Measurements from ENCODE around the gene SBNO2.
A peak's percentile ranks its signal among the peaks of the same experiment; 100 is the strongest.

SBNO2 gene

DNA sequence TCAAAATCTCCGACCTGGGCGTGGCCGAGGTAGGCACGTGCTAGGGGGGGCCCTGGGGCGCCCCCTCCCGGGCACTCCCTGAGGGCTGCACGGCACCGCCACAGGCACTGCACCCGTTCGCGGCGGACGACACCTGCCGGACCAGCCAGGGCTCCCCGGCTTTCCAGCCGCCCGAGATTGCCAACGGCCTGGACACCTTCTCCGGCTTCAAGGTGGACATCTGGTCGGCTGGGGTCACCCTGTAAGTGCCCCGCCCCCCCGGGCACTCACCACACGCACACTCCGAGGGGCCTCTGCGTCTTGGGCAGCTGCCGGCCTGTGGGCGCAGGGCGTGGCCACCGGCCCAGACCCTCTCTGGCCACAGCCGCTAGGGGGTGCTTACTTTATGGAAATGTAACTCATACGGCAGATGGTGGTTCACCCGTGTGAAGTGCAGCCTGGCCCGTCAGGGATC lies 46.4 kb upstream of the SBNO2 start:
- Histone ChIP-seq H3K36me3 (ENCODE audit: control insufficient read depth in 4 of 4, insufficient read depth in 4 of 4, low read length in 3 of 4) (peaks cover 0 to 62% (median 41%) of the 10 kb centered on the region in 4 experiments), H3K4me3 (ENCODE audit: control insufficient read depth in 1 of 7, extremely low read depth in 1 of 7, insufficient read depth in 4 of 7, low read depth in 2 of 7, low read length in 6 of 7) (no peak overlapping the region), H3K9me3 (ENCODE audit: control extremely low read depth in 1 of 5, control insufficient read depth in 4 of 5, insufficient read depth in 2 of 5, low read depth in 1 of 5, low read length in 4 of 5) (no peaks in the 10 kb centered on the region), H3K27me3 (replicated peaks in 2 of 5; ENCODE audit: control insufficient read depth in 4 of 5, insufficient read depth in 5 of 5, low read length in 4 of 5) (no peaks in the 10 kb centered on the region), H3K27ac (ENCODE audit: insufficient read depth in 1 of 2, low read depth in 1 of 2, low read length in 2 of 2, poor library complexity in 1 of 2, severe bottlenecking in 2 of 2) (no peak overlapping the region), H3K4me1 (ENCODE audit: control extremely low read depth in 1 of 4, control insufficient read depth in 4 of 4, insufficient read depth in 4 of 4, low read length in 3 of 4) (peaks cover 0 to 4% (median 0%) of the 10 kb centered on the region in 4 experiments)
- POLR2A ChIA-PET, result no interaction called here
- WGBS (ENCODE audit: insufficient coverage), result 97% methylated on average over 32 of the region's 33 CpGs
- CTCF ChIA-PET, result interaction anchor here (0.9 to 4.6 kb wide), 8 partner anchors 8 to 218 kb away, joined by 3 to 33 read pairs (median 5); no protein-coding TSS in a partner anchor
- DNase-seq, result no peak

DNA sequence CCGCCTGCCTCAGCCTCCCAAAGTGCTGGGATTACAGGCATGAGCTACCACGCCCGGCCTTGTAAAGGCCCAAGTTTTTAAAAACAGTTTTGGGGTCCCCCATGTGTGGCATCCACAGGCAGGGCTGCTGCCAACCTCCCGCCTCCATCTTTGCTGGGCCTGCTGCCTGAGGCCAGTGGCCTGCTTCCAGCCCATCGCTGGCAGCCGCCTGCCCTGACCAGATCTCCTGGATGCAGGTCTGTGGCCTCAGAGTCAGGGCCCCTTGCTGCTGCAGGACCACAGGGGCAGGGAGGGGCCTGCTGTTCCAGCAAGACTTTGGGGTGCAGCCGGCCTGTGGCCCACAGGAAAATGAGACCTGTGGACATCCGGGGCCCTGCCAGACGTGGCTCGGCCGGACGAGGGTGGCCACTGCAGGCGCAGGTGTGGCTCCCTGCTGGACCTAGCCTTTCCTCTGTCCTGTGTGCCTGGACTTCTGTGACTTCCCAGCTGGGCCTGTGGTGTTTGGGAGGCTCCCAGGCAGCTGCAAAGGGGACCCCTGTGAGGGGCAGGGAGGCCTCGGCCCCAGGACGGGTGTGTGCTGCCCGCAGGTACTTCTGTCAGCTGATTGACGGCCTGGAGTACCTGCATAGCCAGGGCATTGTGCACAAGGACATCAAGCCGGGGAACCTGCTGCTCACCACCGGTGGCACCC lies 45.9 kb upstream of the SBNO2 start:
- H3K4me1 ChIP-seq (ENCODE audit: control extremely low read depth in 1 of 4, control insufficient read depth in 4 of 4, insufficient read depth in 4 of 4, low read length in 3 of 4), result peaks cover 0 to 8% (median 1%) of the 10 kb centered on the region in 4 experiments
- over 99% methylated on average over 19 of the region's 19 CpGs for WGBS (ENCODE audit: insufficient coverage)
- POLR2A ChIA-PET, result no interaction called here
- H3K9me3 ChIP-seq (ENCODE audit: control extremely low read depth in 1 of 5, control insufficient read depth in 4 of 5, insufficient read depth in 2 of 5, low read depth in 1 of 5, low read length in 4 of 5), result no peaks in the 10 kb centered on the region
- DNase-seq, result no peak
- no peaks in the 10 kb centered on the region for H3K27me3 ChIP-seq (replicated peaks in 2 of 5; ENCODE audit: control insufficient read depth in 4 of 5, insufficient read depth in 5 of 5, low read length in 4 of 5)
- H3K4me3 ChIP-seq (ENCODE audit: control insufficient read depth in 1 of 7, extremely low read depth in 1 of 7, insufficient read depth in 4 of 7, low read depth in 2 of 7, low read length in 6 of 7), result no peak overlapping the region
- no peak overlapping the region for H3K27ac ChIP-seq (ENCODE audit: insufficient read depth in 1 of 2, low read depth in 1 of 2, low read length in 2 of 2, poor library complexity in 1 of 2, severe bottlenecking in 2 of 2)
- H3K36me3 ChIP-seq (ENCODE audit: control insufficient read depth in 4 of 4, insufficient read depth in 4 of 4, low read length in 3 of 4), result peaks cover 0 to 60% (median 39%) of the 10 kb centered on the region in 4 experiments
- CTCF ChIA-PET, result interaction anchor here (1.0 to 4.6 kb wide), 6 partner anchors 8 to 107 kb away, joined by 3 to 33 read pairs (median 6); no protein-coding TSS in a partner anchor

GRCh38 chr19:1218751-1219567 lies 44.9 kb upstream of the SBNO2 start:
- H3K9me3 ChIP-seq (ENCODE audit: control extremely low read depth in 1 of 5, control insufficient read depth in 4 of 5, insufficient read depth in 2 of 5, low read depth in 1 of 5, low read length in 4 of 5), result no peaks in the 10 kb centered on the region
- H3K4me3 ChIP-seq (ENCODE audit: control insufficient read depth in 1 of 7, extremely low read depth in 1 of 7, insufficient read depth in 4 of 7, low read depth in 2 of 7, low read length in 6 of 7), result no peak overlapping the region
- DNase-seq, result no peak
- no peaks in the 10 kb centered on the region for H3K27me3 ChIP-seq (replicated peaks in 2 of 5; ENCODE audit: control insufficient read depth in 4 of 5, insufficient read depth in 5 of 5, low read length in 4 of 5)
- CTCF ChIA-PET, result interaction anchor here (0.8 to 3.9 kb wide), 7 partner anchors 16 to 106 kb away, joined by 3 to 16 read pairs (median 7); no protein-coding TSS in a partner anchor
- WGBS (ENCODE audit: insufficient coverage), result 94% methylated on average over 30 of the region's 37 CpGs
- peaks cover 0 to 52% (median 33%) of the 10 kb centered on the region in 4 experiments for H3K36me3 ChIP-seq (ENCODE audit: control insufficient read depth in 4 of 4, insufficient read depth in 4 of 4, low read length in 3 of 4)
- POLR2A ChIA-PET, result no interaction called here
- H3K27ac ChIP-seq (ENCODE audit: insufficient read depth in 1 of 2, low read depth in 1 of 2, low read length in 2 of 2, poor library complexity in 1 of 2, severe bottlenecking in 2 of 2), result peak overlapping the region in 1 of 2 experiments; percentile 64
- peaks cover 0 to 18% (median 10%) of the 10 kb centered on the region in 4 experiments for H3K4me1 ChIP-seq (ENCODE audit: control extremely low read depth in 1 of 4, control insufficient read depth in 4 of 4, insufficient read depth in 4 of 4, low read length in 3 of 4)

DNA sequence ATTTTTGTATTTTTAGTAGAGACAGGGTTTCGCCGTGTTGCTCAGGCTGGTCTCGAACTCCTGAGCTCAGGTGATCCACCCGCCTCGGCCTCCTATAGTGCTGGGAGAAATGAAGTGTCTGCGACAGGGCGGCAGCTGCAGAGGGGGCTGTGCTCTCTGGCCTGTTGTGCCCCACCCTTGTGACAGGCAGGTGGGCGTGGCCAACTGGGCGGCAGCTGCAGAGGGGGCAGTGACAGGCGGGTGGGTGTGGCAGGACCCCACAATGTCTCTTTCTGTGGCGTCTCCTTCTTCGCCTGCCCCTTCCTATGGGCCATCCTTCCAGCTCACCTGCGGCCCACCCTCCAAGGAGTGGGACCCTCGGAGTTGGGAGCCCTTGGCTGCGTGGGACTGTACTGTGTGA lies 43.3 kb upstream of the SBNO2 start:
- WGBS (ENCODE audit: insufficient coverage), result 95% methylated on average over 12 of the region's 15 CpGs
- no peak overlapping the region for H3K27ac ChIP-seq (ENCODE audit: insufficient read depth in 1 of 2, low read depth in 1 of 2, low read length in 2 of 2, poor library complexity in 1 of 2, severe bottlenecking in 2 of 2)
- ChIA-PET CTCF (interaction anchor here (0.7 to 3.9 kb wide), 12 partner anchors 14 to 137 kb away, joined by 3 to 16 read pairs (median 4); partner anchors contain the start of gene CBARP), POLR2A (no interaction called here)
- no peaks in the 10 kb centered on the region for H3K27me3 ChIP-seq (replicated peaks in 2 of 5; ENCODE audit: control insufficient read depth in 4 of 5, insufficient read depth in 5 of 5, low read length in 4 of 5)
- H3K36me3 ChIP-seq (ENCODE audit: control insufficient read depth in 4 of 4, insufficient read depth in 4 of 4, low read length in 3 of 4), result peaks cover 0 to 37% (median 22%) of the 10 kb centered on the region in 4 experiments
- no peak overlapping the region for H3K4me3 ChIP-seq (ENCODE audit: control insufficient read depth in 1 of 7, extremely low read depth in 1 of 7, insufficient read depth in 4 of 7, low read depth in 2 of 7, low read length in 6 of 7)
- H3K9me3 ChIP-seq (ENCODE audit: control extremely low read depth in 1 of 5, control insufficient read depth in 4 of 5, insufficient read depth in 2 of 5, low read depth in 1 of 5, low read length in 4 of 5), result no peaks in the 10 kb centered on the region
- peaks cover 0 to 28% (median 23%) of the 10 kb centered on the region in 4 experiments for H3K4me1 ChIP-seq (ENCODE audit: control extremely low read depth in 1 of 4, control insufficient read depth in 4 of 4, insufficient read depth in 4 of 4, low read length in 3 of 4)
- no peak for DNase-seq

DNA sequence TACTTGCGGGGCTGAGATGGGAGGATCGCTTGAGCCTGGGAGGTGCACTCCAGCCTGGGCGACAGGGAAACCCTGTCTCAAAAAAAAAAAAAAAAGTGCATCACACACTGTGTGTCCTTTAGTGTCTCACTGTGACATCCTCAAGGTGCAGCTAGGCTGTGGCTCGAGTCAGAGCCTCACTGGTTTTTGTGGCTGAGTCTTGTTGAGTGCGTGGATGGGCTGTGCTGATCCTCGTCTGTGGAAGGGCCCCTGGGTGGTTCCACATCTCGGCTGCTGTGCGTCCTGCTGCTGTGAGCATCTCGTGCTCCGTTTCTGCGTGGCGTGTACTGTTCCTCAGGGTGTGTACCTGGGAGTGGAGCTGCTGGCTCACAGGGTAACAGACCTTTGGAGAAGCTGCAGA lies 42.7 kb upstream of the SBNO2 start:
- POLR2A ChIA-PET, result no interaction called here
- Histone ChIP-seq H3K4me3 (ENCODE audit: control insufficient read depth in 1 of 7, extremely low read depth in 1 of 7, insufficient read depth in 4 of 7, low read depth in 2 of 7, low read length in 6 of 7) (no peak overlapping the region), H3K9me3 (ENCODE audit: control extremely low read depth in 1 of 5, control insufficient read depth in 4 of 5, insufficient read depth in 2 of 5, low read depth in 1 of 5, low read length in 4 of 5) (no peaks in the 10 kb centered on the region), H3K4me1 (ENCODE audit: control extremely low read depth in 1 of 4, control insufficient read depth in 4 of 4, insufficient read depth in 4 of 4, low read length in 3 of 4) (peaks cover 0 to 31% (median 28%) of the 10 kb centered on the region in 4 experiments), H3K36me3 (ENCODE audit: control insufficient read depth in 4 of 4, insufficient read depth in 4 of 4, low read length in 3 of 4) (peaks cover 0 to 37% (median 18%) of the 10 kb centered on the region in 4 experiments), H3K27ac (ENCODE audit: insufficient read depth in 1 of 2, low read depth in 1 of 2, low read length in 2 of 2, poor library complexity in 1 of 2, severe bottlenecking in 2 of 2) (peak overlapping the region in 1 of 2 experiments; percentile 5), H3K27me3 (replicated peaks in 2 of 5; ENCODE audit: control insufficient read depth in 4 of 5, insufficient read depth in 5 of 5, low read length in 4 of 5) (no peaks in the 10 kb centered on the region)
- DNase-seq, result no peak
- CTCF ChIA-PET, result interaction anchor here (0.7 to 3.9 kb wide), 9 partner anchors 12 to 104 kb away, joined by 3 to 16 read pairs (median 4); partner anchors contain the start of gene CBARP
- WGBS (ENCODE audit: insufficient coverage), result 99% methylated on average over 10 of the region's 12 CpGs

GRCh38 chr19:1214862-1215731 lies 41.0 kb upstream of the SBNO2 start:
- ChIA-PET CTCF (interaction anchor here (0.6 to 6.1 kb wide), 8 partner anchors 7 to 198 kb away, joined by 3 to 33 read pairs (median 4); no protein-coding TSS in a partner anchor), POLR2A (interaction anchor here (0.6 to 1.6 kb wide), 2 partner anchors 12 to 25 kb away, joined by 5 to 6 read pairs; no protein-coding TSS in a partner anchor)
- H3K4me3 ChIP-seq (ENCODE audit: control insufficient read depth in 1 of 7, extremely low read depth in 1 of 7, insufficient read depth in 4 of 7, low read depth in 2 of 7, low read length in 6 of 7), result no peak overlapping the region
- H3K9me3 ChIP-seq (ENCODE audit: control extremely low read depth in 1 of 5, control insufficient read depth in 4 of 5, insufficient read depth in 2 of 5, low read depth in 1 of 5, low read length in 4 of 5), result no peaks in the 10 kb centered on the region
- H3K27me3 ChIP-seq (replicated peaks in 2 of 5; ENCODE audit: control insufficient read depth in 4 of 5, insufficient read depth in 5 of 5, low read length in 4 of 5), result no peaks in the 10 kb centered on the region
- peaks cover 0 to 31% (median 13%) of the 10 kb centered on the region in 4 experiments for H3K36me3 ChIP-seq (ENCODE audit: control insufficient read depth in 4 of 4, insufficient read depth in 4 of 4, low read length in 3 of 4)
- 93% methylated on average over 25 of the region's 26 CpGs for WGBS (ENCODE audit: insufficient coverage)
- H3K4me1 ChIP-seq (ENCODE audit: control extremely low read depth in 1 of 4, control insufficient read depth in 4 of 4, insufficient read depth in 4 of 4, low read length in 3 of 4), result peaks cover 0 to 36% (median 34%) of the 10 kb centered on the region in 4 experiments
- no peak for DNase-seq
- peak overlapping the region; percentile 83 to 89 for H3K27ac ChIP-seq (ENCODE audit: insufficient read depth in 1 of 2, low read depth in 1 of 2, low read length in 2 of 2, poor library complexity in 1 of 2, severe bottlenecking in 2 of 2)
